ENCODE measurements around the gene CHAMP1. TPM values are rescaled to one million over a fixed set of nuclear protein-coding genes. Genes with fewer than 3 reads are reported as not detected.

The CHAMP1 gene
- total and polyA plus RNA-seq, 2 donors: 5.7 to 8.7 TPM

DNA sequence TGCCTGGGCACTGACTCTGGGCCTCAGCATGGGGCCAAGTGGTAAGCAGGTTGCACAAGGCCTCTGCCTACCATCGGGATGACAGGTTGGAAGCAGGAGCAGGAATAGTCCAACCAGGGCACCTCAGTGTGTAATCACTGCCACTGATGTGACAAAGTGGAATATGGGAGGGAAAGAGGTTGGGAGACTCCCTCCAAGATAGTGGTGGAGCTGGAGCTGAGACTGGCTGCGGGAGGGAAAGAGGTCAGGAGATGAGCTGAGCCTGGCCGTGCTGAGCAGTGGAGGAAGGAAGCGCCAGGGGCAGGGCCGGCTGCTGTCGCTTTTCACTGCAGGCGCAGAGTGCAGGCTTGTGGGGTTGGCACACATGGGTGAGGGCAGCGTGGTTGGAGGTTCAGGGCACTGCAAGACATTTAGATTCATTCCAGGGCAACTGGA, 26.1 kb upstream of the CHAMP1 start:
- no peak overlapping the region for H3K27ac ChIP-seq (ENCODE audit: low read depth in 1 of 2, low read length in 1 of 2)
- H3K4me3 ChIP-seq (ENCODE audit: low read length in 2 of 2): no peak overlapping the region
- no peaks in the 10 kb centered on the region for H3K9me3 ChIP-seq (ENCODE audit: control insufficient read depth in 2 of 2, insufficient read depth in 1 of 2, low read length in 1 of 2)
- H3K27me3 ChIP-seq (ENCODE audit: control insufficient read depth in 2 of 2, insufficient read depth in 1 of 2, low read length in 1 of 2): no peaks in the 10 kb centered on the region
- H3K4me1 ChIP-seq (ENCODE audit: control insufficient read depth in 2 of 2, insufficient read depth in 2 of 2, low read length in 2 of 2): peaks cover 0 to 3% of the 10 kb centered on the region in 2 donors
- DNase-seq (ENCODE audit: low read depth in 6 of 9, low spot score in 9 of 9): no peak
- WGBS: 97% methylated on average over 8 of the region's 8 CpGs
- H3K36me3 ChIP-seq (ENCODE audit: control insufficient read depth in 2 of 2, insufficient read depth in 2 of 2, low read length in 1 of 2): peaks cover 51 to 66% of the 10 kb centered on the region in 2 donors

DNA sequence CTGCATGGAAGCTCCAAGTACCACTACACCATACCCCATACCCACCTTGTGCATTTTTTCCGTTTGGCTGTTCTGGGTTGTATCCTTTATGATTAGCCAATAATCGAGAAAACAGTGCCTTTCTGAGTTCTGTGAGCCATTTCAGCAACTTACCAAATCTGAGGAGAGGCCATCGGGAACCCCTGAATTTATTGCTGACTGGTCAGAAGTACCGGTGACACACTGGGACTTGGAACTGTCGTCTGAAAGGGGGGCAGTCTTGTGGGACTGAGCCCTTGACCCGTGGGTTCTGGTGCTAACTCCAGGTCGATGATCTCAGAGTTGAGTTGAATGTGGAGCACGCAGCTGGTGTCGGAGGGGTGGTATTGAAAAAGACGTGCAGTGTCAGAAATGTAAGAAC, 17.9 kb upstream of the CHAMP1 start:
- no peaks in the 10 kb centered on the region for H3K9me3 ChIP-seq (ENCODE audit: control insufficient read depth in 2 of 2, insufficient read depth in 1 of 2, low read length in 1 of 2)
- 98% methylated on average over 10 of the region's 10 CpGs for WGBS
- DNase-seq (ENCODE audit: low read depth in 6 of 9, low spot score in 9 of 9): no peak
- H3K36me3 ChIP-seq (ENCODE audit: control insufficient read depth in 2 of 2, insufficient read depth in 2 of 2, low read length in 1 of 2): peaks cover 59 to 62% of the 10 kb centered on the region in 2 donors
- no peak overlapping the region for H3K27ac ChIP-seq (ENCODE audit: low read depth in 1 of 2, low read length in 1 of 2)
- no peaks in the 10 kb centered on the region for H3K4me1 ChIP-seq (ENCODE audit: control insufficient read depth in 2 of 2, insufficient read depth in 2 of 2, low read length in 2 of 2)
- H3K27me3 ChIP-seq (ENCODE audit: control insufficient read depth in 2 of 2, insufficient read depth in 1 of 2, low read length in 1 of 2): no peaks in the 10 kb centered on the region
- no peak overlapping the region for H3K4me3 ChIP-seq (ENCODE audit: low read length in 2 of 2)

GRCh38 chr13:114296902-114297301, 17.4 kb upstream of the CHAMP1 start:
- Histone ChIP-seq H3K27me3 (ENCODE audit: control insufficient read depth in 2 of 2, insufficient read depth in 1 of 2, low read length in 1 of 2) (no peaks in the 10 kb centered on the region), H3K36me3 (ENCODE audit: control insufficient read depth in 2 of 2, insufficient read depth in 2 of 2, low read length in 1 of 2) (peaks cover 62 to 65% of the 10 kb centered on the region in 2 donors)

DNA sequence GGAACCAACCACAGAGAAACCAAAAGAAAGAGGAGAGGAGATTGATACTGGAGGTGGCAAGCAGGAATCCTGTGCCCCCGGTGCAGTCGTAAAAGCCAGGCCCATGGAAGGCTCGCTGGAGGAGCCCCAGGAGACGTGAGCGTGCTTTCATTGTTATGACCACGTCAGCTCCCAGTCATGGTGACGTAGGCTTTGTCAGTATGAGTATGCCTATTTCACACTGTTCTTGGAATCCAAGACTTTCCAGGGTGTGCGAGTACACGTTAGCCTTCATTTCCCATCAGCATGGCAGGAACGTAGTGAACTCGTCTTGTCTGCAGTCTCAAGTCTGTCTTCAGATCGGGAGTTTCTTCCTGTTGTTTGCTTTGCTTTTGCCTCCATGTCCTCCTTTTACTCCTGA, 15.4 kb upstream of the CHAMP1 start:
- Histone ChIP-seq H3K36me3 (ENCODE audit: control insufficient read depth in 2 of 2, insufficient read depth in 2 of 2, low read length in 1 of 2) (peaks cover 64 to 69% of the 10 kb centered on the region in 2 donors), H3K4me1 (ENCODE audit: control insufficient read depth in 2 of 2, insufficient read depth in 2 of 2, low read length in 2 of 2) (no peaks in the 10 kb centered on the region), H3K27ac (ENCODE audit: low read depth in 1 of 2, low read length in 1 of 2) (no peak overlapping the region), H3K9me3 (ENCODE audit: control insufficient read depth in 2 of 2, insufficient read depth in 1 of 2, low read length in 1 of 2) (no peaks in the 10 kb centered on the region), H3K27me3 (ENCODE audit: control insufficient read depth in 2 of 2, insufficient read depth in 1 of 2, low read length in 1 of 2) (no peaks in the 10 kb centered on the region), H3K4me3 (ENCODE audit: low read length in 2 of 2) (no peak overlapping the region)
- WGBS: 92% methylated on average over 12 of the region's 12 CpGs
- DNase-seq (ENCODE audit: low read depth in 6 of 9, low spot score in 9 of 9): no peak

More at GRCh38 chr13:114296902-114297301, 17.4 kb upstream of the CHAMP1 start:
- H3K27ac ChIP-seq (ENCODE audit: low read depth in 1 of 2, low read length in 1 of 2): no peak overlapping the region
- no peak overlapping the region for H3K4me3 ChIP-seq (ENCODE audit: low read length in 2 of 2)
- no peaks in the 10 kb centered on the region for H3K9me3 ChIP-seq (ENCODE audit: control insufficient read depth in 2 of 2, insufficient read depth in 1 of 2, low read length in 1 of 2)
- no peaks in the 10 kb centered on the region for H3K4me1 ChIP-seq (ENCODE audit: control insufficient read depth in 2 of 2, insufficient read depth in 2 of 2, low read length in 2 of 2)
- no peak for DNase-seq (ENCODE audit: low read depth in 6 of 9, low spot score in 9 of 9)
- 98% methylated on average over 5 of the region's 5 CpGs for WGBS

DNA sequence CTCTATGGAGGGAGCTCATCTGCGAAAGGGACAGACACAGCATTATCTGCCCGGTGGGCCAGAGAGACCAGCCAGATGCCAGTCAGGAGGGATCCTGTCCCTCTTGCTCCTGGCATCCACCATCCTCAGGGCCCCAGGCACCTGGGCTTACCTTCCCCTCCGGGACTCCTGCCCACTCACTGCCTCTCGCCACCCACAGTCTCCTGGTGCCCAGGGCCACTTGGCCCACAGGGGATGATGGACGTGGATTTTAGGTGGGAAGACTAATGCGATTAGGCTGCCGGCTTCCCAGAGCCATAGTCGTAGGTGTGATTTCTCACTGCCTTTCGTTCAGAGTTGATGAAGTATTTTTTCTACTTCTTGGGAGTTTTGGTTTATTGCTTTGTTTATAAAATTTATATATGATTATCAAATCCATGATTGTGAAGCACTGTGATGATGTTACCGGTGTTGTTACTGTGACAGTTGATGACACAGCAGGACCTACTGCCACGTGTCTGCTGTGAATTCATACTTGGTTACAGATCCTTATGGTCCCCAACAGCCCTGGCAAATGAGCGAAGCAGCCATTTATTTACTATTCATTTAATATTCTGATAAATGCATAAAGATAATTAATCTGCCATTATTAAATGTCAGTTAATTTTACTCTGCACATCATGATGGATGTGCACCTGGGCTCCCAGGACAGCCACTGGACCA, 14.5 kb upstream of the CHAMP1 start:
- no peaks in the 10 kb centered on the region for H3K4me1 ChIP-seq (ENCODE audit: control insufficient read depth in 2 of 2, insufficient read depth in 2 of 2, low read length in 2 of 2)
- no peak for DNase-seq (ENCODE audit: low read depth in 6 of 9, low spot score in 9 of 9)
- H3K4me3 ChIP-seq (ENCODE audit: low read length in 2 of 2): no peak overlapping the region
- H3K9me3 ChIP-seq (ENCODE audit: control insufficient read depth in 2 of 2, insufficient read depth in 1 of 2, low read length in 1 of 2): no peaks in the 10 kb centered on the region
- no peaks in the 10 kb centered on the region for H3K27me3 ChIP-seq (ENCODE audit: control insufficient read depth in 2 of 2, insufficient read depth in 1 of 2, low read length in 1 of 2)
- H3K36me3 ChIP-seq (ENCODE audit: control insufficient read depth in 2 of 2, insufficient read depth in 2 of 2, low read length in 1 of 2): peaks cover 71 to 77% of the 10 kb centered on the region in 2 donors
- WGBS: 98% methylated on average over 12 of the region's 12 CpGs
- H3K27ac ChIP-seq (ENCODE audit: low read depth in 1 of 2, low read length in 1 of 2): no peak overlapping the region

GRCh38 chr13:114303700-114304327, 10.5 kb upstream of the CHAMP1 start:
- H3K36me3 ChIP-seq (ENCODE audit: control insufficient read depth in 2 of 2, insufficient read depth in 2 of 2, low read length in 1 of 2): peaks cover 57 to 59% of the 10 kb centered on the region in 2 donors
- DNase-seq (ENCODE audit: low read depth in 6 of 9, low spot score in 9 of 9): no peak
- H3K4me3 ChIP-seq (ENCODE audit: low read length in 2 of 2): no peak overlapping the region
- H3K9me3 ChIP-seq (ENCODE audit: control insufficient read depth in 2 of 2, insufficient read depth in 1 of 2, low read length in 1 of 2): no peaks in the 10 kb centered on the region
- H3K27ac ChIP-seq (ENCODE audit: low read depth in 1 of 2, low read length in 1 of 2): no peak overlapping the region
- 98% methylated on average over 11 of the region's 11 CpGs for WGBS
- no peaks in the 10 kb centered on the region for H3K27me3 ChIP-seq (ENCODE audit: control insufficient read depth in 2 of 2, insufficient read depth in 1 of 2, low read length in 1 of 2)
- no peaks in the 10 kb centered on the region for H3K4me1 ChIP-seq (ENCODE audit: control insufficient read depth in 2 of 2, insufficient read depth in 2 of 2, low read length in 2 of 2)

DNA sequence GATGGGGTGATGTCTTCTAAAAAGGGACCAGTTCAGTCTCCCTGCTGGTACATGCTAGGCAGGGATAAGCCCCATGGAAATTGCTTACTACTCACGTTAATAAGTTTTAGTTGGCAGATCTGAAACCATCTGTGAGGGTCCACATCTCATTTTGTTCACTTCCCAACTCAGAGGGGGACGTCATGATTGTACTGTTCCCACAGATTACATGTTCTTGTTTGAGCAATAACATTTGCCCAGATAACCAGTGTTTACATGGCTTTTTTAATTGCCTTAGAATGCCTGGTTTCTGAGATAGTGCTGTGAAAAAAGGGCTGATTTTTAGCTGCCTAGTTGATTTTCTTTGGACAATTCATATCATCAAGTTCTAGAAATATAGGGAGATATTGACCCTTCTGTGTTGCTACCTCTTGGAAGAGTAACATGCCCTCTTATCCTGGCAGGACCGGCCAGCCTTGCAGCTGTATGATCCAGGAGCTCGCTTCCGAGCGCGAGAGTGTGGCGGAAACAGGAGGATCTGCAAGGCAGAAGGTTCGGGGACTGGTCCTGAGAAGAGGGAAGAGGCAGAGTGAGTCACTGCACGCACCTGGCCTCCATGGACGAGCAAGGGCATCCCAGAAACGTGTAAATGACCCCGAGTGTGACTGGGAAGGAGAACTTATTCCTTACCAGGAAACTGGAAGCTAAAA, 9.8 kb upstream of the CHAMP1 start:
- Histone ChIP-seq H3K4me1 (ENCODE audit: control insufficient read depth in 2 of 2, insufficient read depth in 2 of 2, low read length in 2 of 2) (no peaks in the 10 kb centered on the region), H3K27me3 (ENCODE audit: control insufficient read depth in 2 of 2, insufficient read depth in 1 of 2, low read length in 1 of 2) (no peaks in the 10 kb centered on the region), H3K27ac (ENCODE audit: low read depth in 1 of 2, low read length in 1 of 2) (no peak overlapping the region), H3K4me3 (ENCODE audit: low read length in 2 of 2) (no peak overlapping the region), H3K36me3 (ENCODE audit: control insufficient read depth in 2 of 2, insufficient read depth in 2 of 2, low read length in 1 of 2) (peaks cover 50 to 52% of the 10 kb centered on the region in 2 donors), H3K9me3 (ENCODE audit: control insufficient read depth in 2 of 2, insufficient read depth in 1 of 2, low read length in 1 of 2) (no peaks in the 10 kb centered on the region)
- no peak for DNase-seq (ENCODE audit: low read depth in 6 of 9, low spot score in 9 of 9)
- WGBS: 98% methylated on average over 13 of the region's 13 CpGs

DNA sequence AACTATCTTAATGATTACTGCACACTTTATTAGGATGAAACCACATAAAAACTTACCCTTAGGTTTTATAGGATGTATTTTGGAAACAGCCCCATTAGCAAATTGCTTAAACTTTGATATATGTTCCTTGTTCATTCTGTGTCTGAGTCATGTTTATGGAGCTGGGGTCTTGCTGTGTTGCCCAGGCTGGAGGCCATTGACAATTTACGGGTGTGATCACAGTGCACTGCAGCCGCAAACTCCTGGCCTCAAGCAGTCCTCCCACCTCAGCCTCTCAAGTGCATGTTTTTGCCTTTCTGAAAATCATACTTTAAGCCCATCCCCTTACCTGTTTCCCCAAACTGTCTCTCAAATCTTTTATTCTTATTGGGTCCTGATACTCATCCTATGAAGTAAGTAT, 5.2 kb upstream of the CHAMP1 start:
- 97% methylated on average over 2 of the region's 2 CpGs for WGBS
- Histone ChIP-seq H3K9me3 (ENCODE audit: control insufficient read depth in 2 of 2, insufficient read depth in 1 of 2, low read length in 1 of 2) (no peaks in the 10 kb centered on the region), H3K27me3 (ENCODE audit: control insufficient read depth in 2 of 2, insufficient read depth in 1 of 2, low read length in 1 of 2) (no peaks in the 10 kb centered on the region), H3K27ac (ENCODE audit: low read depth in 1 of 2, low read length in 1 of 2) (no peak overlapping the region), H3K4me1 (ENCODE audit: control insufficient read depth in 2 of 2, insufficient read depth in 2 of 2, low read length in 2 of 2) (peaks cover 6 to 7% of the 10 kb centered on the region in 2 donors), H3K36me3 (ENCODE audit: control insufficient read depth in 2 of 2, insufficient read depth in 2 of 2, low read length in 1 of 2) (peaks cover 11 to 19% of the 10 kb centered on the region in 2 donors), H3K4me3 (ENCODE audit: low read length in 2 of 2) (no peak overlapping the region)
- DNase-seq (ENCODE audit: low read depth in 6 of 9, low spot score in 9 of 9): no peak

DNA sequence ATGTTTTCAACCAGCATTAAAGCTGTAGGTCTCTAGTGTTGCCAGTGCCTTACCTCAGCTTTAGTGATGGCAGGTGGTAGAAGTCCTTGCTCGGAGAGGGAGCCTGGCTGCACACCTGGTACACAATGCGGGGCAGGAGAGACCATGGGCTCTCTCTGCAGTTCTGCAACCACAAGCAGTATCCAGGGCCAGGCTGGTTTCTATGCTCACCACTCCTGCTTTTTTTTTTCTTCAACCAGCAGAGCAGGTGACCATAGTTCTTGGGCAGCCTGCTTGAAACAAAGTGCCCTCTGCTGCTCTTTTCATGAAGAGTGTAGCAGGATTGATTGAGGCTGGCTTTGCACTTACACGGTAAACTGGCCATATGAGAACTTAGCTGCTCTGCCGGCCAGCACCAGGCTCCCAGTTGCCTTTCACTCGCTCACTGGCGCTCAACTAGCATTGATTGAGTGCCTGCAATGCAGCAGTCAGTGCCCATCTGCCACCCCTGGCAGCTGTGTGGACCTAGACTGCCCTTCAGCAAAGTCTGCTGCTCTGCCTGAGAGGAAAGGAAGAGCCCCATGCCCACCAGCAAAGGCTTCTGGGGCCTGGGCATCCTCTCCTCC, 4.4 kb upstream of the CHAMP1 start:
- Histone ChIP-seq H3K36me3 (ENCODE audit: control insufficient read depth in 2 of 2, insufficient read depth in 2 of 2, low read length in 1 of 2) (peaks cover 4 to 13% of the 10 kb centered on the region in 2 donors), H3K4me1 (ENCODE audit: control insufficient read depth in 2 of 2, insufficient read depth in 2 of 2, low read length in 2 of 2) (peaks cover 6 to 7% of the 10 kb centered on the region in 2 donors), H3K4me3 (ENCODE audit: low read length in 2 of 2) (no peak overlapping the region), H3K27ac (ENCODE audit: low read depth in 1 of 2, low read length in 1 of 2) (no peak overlapping the region), H3K9me3 (ENCODE audit: control insufficient read depth in 2 of 2, insufficient read depth in 1 of 2, low read length in 1 of 2) (no peaks in the 10 kb centered on the region), H3K27me3 (ENCODE audit: control insufficient read depth in 2 of 2, insufficient read depth in 1 of 2, low read length in 1 of 2) (no peaks in the 10 kb centered on the region)
- no peak for DNase-seq (ENCODE audit: low read depth in 6 of 9, low spot score in 9 of 9)
- 94% methylated on average over 6 of the region's 6 CpGs for WGBS
